ENCODE results near the gene ESR2. TPM values are rescaled to one million over a fixed set of nuclear protein-coding genes. Genes with fewer than 3 reads are reported as not detected.
A peak's percentile ranks its signal among the peaks of the same experiment; 100 is the strongest.

Gene ESR2
- total RNA-seq, 2 experiments from 2014 or later = 0.26 to 0.32 TPM

GRCh38 chr14:64109819-64110554 is 184.2 kb downstream of the ESR2 start:
- ATAC-seq (no peak), DNase-seq (no peak)
- POLR2A ChIA-PET = no interaction called here
- H3K4me1 Mint-ChIP-seq = no peaks in the 10 kb centered on the region
- intact Hi-C loops (cut with DNase I, micrococcal nuclease) = no loop called here
- H3K27ac Mint-ChIP-seq = no peak overlapping the region
- H3K36me3 Mint-ChIP-seq (ENCODE audit: low read depth) = peaks cover 2% of the 10 kb centered on the region
- no peak overlapping the region for H3K4me3 Mint-ChIP-seq
- no peaks in the 10 kb centered on the region for H3K9me3 Mint-ChIP-seq (ENCODE audit: low read depth)
- CTCF ChIA-PET = no interaction called here
- H3K27me3 Mint-ChIP-seq = no peaks in the 10 kb centered on the region

- ChIA-PET CTCF (interaction anchor here (0.8 kb wide), 1 partner anchor 308 kb away, joined by 3 read pairs; no protein-coding TSS in a partner anchor), POLR2A (interaction anchor here (0.6 kb wide), 1 partner anchor 33 kb away, joined by 5 read pairs; no protein-coding TSS in a partner anchor)
- DNase-seq (no peak), ATAC-seq (no peak)
- H3K27ac Mint-ChIP-seq = no peak overlapping the region
- H3K36me3 Mint-ChIP-seq (ENCODE audit: low read depth) = peaks cover 13% of the 10 kb centered on the region
- intact Hi-C loops (cut with DNase I, micrococcal nuclease) = no loop called here
- no peak overlapping the region for H3K4me3 Mint-ChIP-seq
- no peaks in the 10 kb centered on the region for H3K4me1 Mint-ChIP-seq
- no peaks in the 10 kb centered on the region for H3K9me3 Mint-ChIP-seq (ENCODE audit: low read depth)
- H3K27me3 Mint-ChIP-seq = no peaks in the 10 kb centered on the region
Measured at GRCh38 chr14:64107438-64107837, 186.7 kb downstream of the ESR2 start.

- H3K27ac Mint-ChIP-seq = no peak overlapping the region
- H3K4me3 Mint-ChIP-seq = no peak overlapping the region
- peaks cover 5% of the 10 kb centered on the region for H3K4me1 Mint-ChIP-seq
- DNase-seq = no peak
- no peaks in the 10 kb centered on the region for H3K27me3 Mint-ChIP-seq
- intact Hi-C loops (cut with DNase I, micrococcal nuclease) = no loop called here
- ATAC-seq = no peak
- ChIA-PET POLR2A (no interaction called here), CTCF (interaction anchor here (0.6 kb wide), 1 partner anchor 70 kb away, joined by 3 read pairs; no protein-coding TSS in a partner anchor)
- H3K36me3 Mint-ChIP-seq (ENCODE audit: low read depth) = peaks cover 27% of the 10 kb centered on the region
- H3K9me3 Mint-ChIP-seq (ENCODE audit: low read depth) = no peaks in the 10 kb centered on the region
Measured at GRCh38 chr14:64098120-64098519, 196.1 kb downstream of the ESR2 start.

- DNase-seq (peak; percentile 36), ATAC-seq (no peak)
- no peak overlapping the region for H3K27ac Mint-ChIP-seq
- H3K9me3 Mint-ChIP-seq (ENCODE audit: low read depth) = no peaks in the 10 kb centered on the region
- H3K27me3 Mint-ChIP-seq = no peaks in the 10 kb centered on the region
- POLR2A ChIA-PET = no interaction called here
- H3K36me3 Mint-ChIP-seq (ENCODE audit: low read depth) = peaks cover 23% of the 10 kb centered on the region
- intact Hi-C loops (cut with DNase I, micrococcal nuclease) = no loop called here
- H3K4me1 Mint-ChIP-seq = peaks cover 5% of the 10 kb centered on the region
- H3K4me3 Mint-ChIP-seq = no peak overlapping the region
- CTCF ChIA-PET = no interaction called here
Measured at GRCh38 chr14:64095620-64096019, 198.6 kb downstream of the ESR2 start.

GRCh38 chr14:64092940-64093339 is 201.2 kb downstream of the ESR2 start:
- Mint-ChIP-seq H3K36me3 (ENCODE audit: low read depth) (peaks cover 14% of the 10 kb centered on the region), H3K4me3 (no peak overlapping the region), H3K27ac (no peak overlapping the region), H3K4me1 (peaks cover 5% of the 10 kb centered on the region), H3K9me3 (ENCODE audit: low read depth) (no peaks in the 10 kb centered on the region), H3K27me3 (no peaks in the 10 kb centered on the region)
- no peak for DNase-seq
- intact Hi-C loops (cut with DNase I, micrococcal nuclease) = no loop called here
- ChIA-PET CTCF (interaction anchor here (1.6 kb wide), 1 partner anchor 21 kb away, joined by 3 read pairs; no protein-coding TSS in a partner anchor), POLR2A (no interaction called here)
- no peak for ATAC-seq

- Mint-ChIP-seq H3K36me3 (ENCODE audit: low read depth) (peaks cover 14% of the 10 kb centered on the region), H3K4me3 (no peak overlapping the region), H3K27ac (no peak overlapping the region), H3K27me3 (no peaks in the 10 kb centered on the region), H3K4me1 (peaks cover 5% of the 10 kb centered on the region), H3K9me3 (ENCODE audit: low read depth) (no peaks in the 10 kb centered on the region)
- ChIA-PET CTCF (no interaction called here), POLR2A (no interaction called here)
- no peak for DNase-seq
- no peak for ATAC-seq
- intact Hi-C loops (cut with DNase I, micrococcal nuclease) = no loop called here
Measured at GRCh38 chr14:64092338-64092737, 201.8 kb downstream of the ESR2 start.

- DNase-seq (no peak), ATAC-seq (no peak)
- peaks cover 5% of the 10 kb centered on the region for H3K4me1 Mint-ChIP-seq
- H3K36me3 Mint-ChIP-seq (ENCODE audit: low read depth) = peaks cover 10% of the 10 kb centered on the region
- intact Hi-C loops (cut with DNase I, micrococcal nuclease) = no loop called here
- no peak overlapping the region for H3K4me3 Mint-ChIP-seq
- ChIA-PET CTCF (interaction anchor here (1.0 to 1.2 kb wide), 2 partner anchors 30 to 80 kb away, joined by 3 read pairs; no protein-coding TSS in a partner anchor), POLR2A (no interaction called here)
- no peaks in the 10 kb centered on the region for H3K27me3 Mint-ChIP-seq
- no peak overlapping the region for H3K27ac Mint-ChIP-seq
- H3K9me3 Mint-ChIP-seq (ENCODE audit: low read depth) = no peaks in the 10 kb centered on the region
Measured at GRCh38 chr14:64091217-64091616, 203.0 kb downstream of the ESR2 start.

- ATAC-seq (no peak), DNase-seq (no peak)
- no peaks in the 10 kb centered on the region for H3K4me1 Mint-ChIP-seq
- intact Hi-C loops (cut with DNase I, micrococcal nuclease) = no loop called here
- POLR2A ChIA-PET = no interaction called here
- peaks cover 8% of the 10 kb centered on the region for H3K36me3 Mint-ChIP-seq (ENCODE audit: low read depth)
- H3K27me3 Mint-ChIP-seq = no peaks in the 10 kb centered on the region
- no peak overlapping the region for H3K27ac Mint-ChIP-seq
- H3K4me3 Mint-ChIP-seq = no peak overlapping the region
- no peaks in the 10 kb centered on the region for H3K9me3 Mint-ChIP-seq (ENCODE audit: low read depth)
- CTCF ChIA-PET = interaction anchor here (1.0 kb wide), 1 partner anchor 28 kb away, joined by 3 read pairs; no protein-coding TSS in a partner anchor
Measured at GRCh38 chr14:64089920-64090319, 204.3 kb downstream of the ESR2 start.

- Mint-ChIP-seq H3K9me3 (ENCODE audit: low read depth) (no peaks in the 10 kb centered on the region), H3K4me1 (no peaks in the 10 kb centered on the region), H3K27me3 (no peaks in the 10 kb centered on the region), H3K4me3 (no peak overlapping the region), H3K27ac (no peak overlapping the region), H3K36me3 (ENCODE audit: low read depth) (peaks cover 8% of the 10 kb centered on the region)
- DNase-seq = no peak
- intact Hi-C loops (cut with DNase I, micrococcal nuclease) = no loop called here
- ATAC-seq = no peak
- CTCF ChIA-PET = interaction anchor here (0.6 kb wide), 1 partner anchor 114 kb away, joined by 4 read pairs; no protein-coding TSS in a partner anchor
- POLR2A ChIA-PET = no interaction called here
Measured at GRCh38 chr14:64088647-64088964, 205.6 kb downstream of the ESR2 start.

- no peak overlapping the region for H3K27ac Mint-ChIP-seq
- H3K36me3 Mint-ChIP-seq (ENCODE audit: low read depth) = peaks cover 15% of the 10 kb centered on the region
- H3K4me3 Mint-ChIP-seq = no peak overlapping the region
- no peaks in the 10 kb centered on the region for H3K9me3 Mint-ChIP-seq (ENCODE audit: low read depth)
- no peak for DNase-seq
- no peaks in the 10 kb centered on the region for H3K27me3 Mint-ChIP-seq
- POLR2A ChIA-PET = interaction anchor here (0.6 kb wide), 1 partner anchor 92 kb away, joined by 3 read pairs; no protein-coding TSS in a partner anchor
- no peak for ATAC-seq
- CTCF ChIA-PET = interaction anchor here (0.6 kb wide), 1 partner anchor 175 kb away, joined by 3 read pairs; no protein-coding TSS in a partner anchor
- H3K4me1 Mint-ChIP-seq = no peaks in the 10 kb centered on the region
- intact Hi-C loops (cut with DNase I, micrococcal nuclease) = no loop called here
Measured at GRCh38 chr14:64082837-64083236, 211.3 kb downstream of the ESR2 start.

- H3K9me3 Mint-ChIP-seq (ENCODE audit: low read depth) = no peaks in the 10 kb centered on the region
- POLR2A ChIA-PET = no interaction called here
- H3K4me1 Mint-ChIP-seq = no peaks in the 10 kb centered on the region
- CTCF ChIA-PET = no interaction called here
- no peak overlapping the region for H3K27ac Mint-ChIP-seq
- intact Hi-C loops (cut with DNase I, micrococcal nuclease) = no loop called here
- no peak overlapping the region for H3K4me3 Mint-ChIP-seq
- H3K36me3 Mint-ChIP-seq (ENCODE audit: low read depth) = peaks cover 15% of the 10 kb centered on the region
- peak; percentile 63 for ATAC-seq
- H3K27me3 Mint-ChIP-seq = no peaks in the 10 kb centered on the region
- DNase-seq = no peak
Measured at GRCh38 chr14:64081174-64081746, 212.9 kb downstream of the ESR2 start.

GRCh38 chr14:64080452-64080851 is 213.7 kb downstream of the ESR2 start:
- Mint-ChIP-seq H3K4me1 (no peaks in the 10 kb centered on the region), H3K36me3 (ENCODE audit: low read depth) (peaks cover 15% of the 10 kb centered on the region), H3K9me3 (ENCODE audit: low read depth) (no peaks in the 10 kb centered on the region), H3K27me3 (no peaks in the 10 kb centered on the region), H3K4me3 (no peak overlapping the region), H3K27ac (peak overlapping the region; percentile 17)
- POLR2A ChIA-PET = no interaction called here
- intact Hi-C loops (cut with DNase I, micrococcal nuclease) = no loop called here
- CTCF ChIA-PET = no interaction called here
- DNase-seq (no peak), ATAC-seq (no peak)

Measured in activated CD4-positive, alpha-beta T cell treated with anti-CD3 and anti-CD28 coated beads for 36 hours (primary cell).